Activated naive CD8-positive, alpha-beta T cell treated with anti-CD3 and anti-CD28 coated beads for 36 hours (primary cell): ENCODE measurements around the gene ADPRH. TPM values are rescaled to one million over a fixed set of nuclear protein-coding genes. Genes with fewer than 3 reads are reported as not detected.
"Not testable (repeated sequence)": the region's sequence is repeated elsewhere in the genome, so short reads cannot be mapped to it uniquely, and the experiment has no call there.

ENCODE experiments used
- DNase-seq: peaks from one replicate; pipeline ENCODE4 v3.0.0; 2021
- H3K27ac Mint-ChIP-seq: one replicate; pipeline ENCODE4 v1.8.0; 2022; ENCODE audit warnings: mild to moderate bottlenecking, moderate library complexity, mixed read lengths
- H3K27me3 Mint-ChIP-seq: one replicate; pipeline ENCODE4 v1.8.0; 2022; ENCODE audit warnings: mild to moderate bottlenecking, mixed read lengths
- H3K36me3 Mint-ChIP-seq: one replicate; pipeline ENCODE4 v1.8.0; 2021; ENCODE audit warnings: mild to moderate bottlenecking, mixed read lengths
- H3K4me1 Mint-ChIP-seq: one replicate; pipeline ENCODE4 v1.8.0; 2021; ENCODE audit warnings: mixed read lengths
- H3K4me3 Mint-ChIP-seq: one replicate; pipeline ENCODE4 v1.8.0; 2022; ENCODE audit warnings: mild to moderate bottlenecking, moderate library complexity, mixed read lengths
- H3K9me3 Mint-ChIP-seq: one replicate; pipeline ENCODE4 v1.8.0; 2022; ENCODE audit warnings: mixed read lengths
- total RNA-seq, 2 experiments: library from RNA; stranded (reverse); gene quantifications; one replicate each; pipeline ENCODE4 v1.2.3, GENCODE V29; 2021

ADPRH gene
- total RNA-seq, 2 experiments from 2014 or later, result 5.8 to 6.0 TPM

- peaks cover 1% of the 10 kb centered on the region for H3K36me3 Mint-ChIP-seq
- H3K4me3 Mint-ChIP-seq, result peak overlapping the region; percentile 93
- peaks cover 16% of the 10 kb centered on the region for H3K4me1 Mint-ChIP-seq
- no peaks in the 10 kb centered on the region for H3K9me3 Mint-ChIP-seq
- H3K27ac Mint-ChIP-seq, result peak overlapping the region; percentile 90
- peaks cover 7% of the 10 kb centered on the region for H3K27me3 Mint-ChIP-seq
- DNase-seq, result no peak
Measured at GRCh38 chr3:119580067-119580760, 922 bp downstream of the ADPRH start.

- Mint-ChIP-seq H3K4me1 (peaks cover 21% of the 10 kb centered on the region), H3K36me3 (peaks cover 1% of the 10 kb centered on the region), H3K27me3 (peaks cover 7% of the 10 kb centered on the region), H3K4me3 (no peak overlapping the region), H3K9me3 (no peaks in the 10 kb centered on the region), H3K27ac (no peak overlapping the region)
- DNase-seq, result no peak
Measured at GRCh38 chr3:119582178-119582577, 2.9 kb downstream of the ADPRH start.

DNA sequence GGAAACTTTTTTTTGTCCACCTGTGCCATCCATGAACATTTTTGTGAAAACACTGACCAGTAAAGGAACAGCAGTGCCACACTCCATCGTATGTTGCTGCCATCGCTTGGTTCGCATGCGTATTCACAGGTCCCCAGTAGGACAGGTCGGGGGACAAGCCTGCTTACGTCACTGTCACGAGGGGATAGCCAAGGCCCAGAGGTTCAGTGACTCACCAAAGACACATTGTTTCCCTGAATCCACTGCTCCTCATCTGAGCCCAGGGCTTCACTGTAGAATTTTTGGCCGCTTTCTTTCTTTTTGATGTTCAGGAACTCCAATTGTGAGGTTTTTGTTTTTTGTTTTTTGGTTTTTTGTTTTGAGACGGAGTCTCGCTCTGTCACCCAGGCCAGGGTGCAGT, 5.9 kb downstream of the ADPRH start:
- Mint-ChIP-seq H3K9me3 (peaks cover 6% of the 10 kb centered on the region), H3K36me3 (peaks cover 12% of the 10 kb centered on the region), H3K27me3 (peaks cover 7% of the 10 kb centered on the region), H3K4me1 (peaks cover 31% of the 10 kb centered on the region), H3K4me3 (no peak overlapping the region), H3K27ac (no peak overlapping the region)
- DNase-seq, result no peak

- Mint-ChIP-seq H3K27ac (no peak overlapping the region), H3K4me1 (peaks cover 30% of the 10 kb centered on the region), H3K4me3 (no peak overlapping the region), H3K27me3 (peaks cover 4% of the 10 kb centered on the region), H3K36me3 (peaks cover 12% of the 10 kb centered on the region), H3K9me3 (peaks cover 10% of the 10 kb centered on the region)
- no peak for DNase-seq
Measured at GRCh38 chr3:119585856-119586570, 6.7 kb downstream of the ADPRH start.

- peaks cover 10% of the 10 kb centered on the region for H3K9me3 Mint-ChIP-seq
- peaks cover 4% of the 10 kb centered on the region for H3K27me3 Mint-ChIP-seq
- H3K27ac Mint-ChIP-seq, result peak overlapping the region; percentile 57
- peaks cover 12% of the 10 kb centered on the region for H3K36me3 Mint-ChIP-seq
- peaks cover 30% of the 10 kb centered on the region for H3K4me1 Mint-ChIP-seq
- no peak for DNase-seq
- H3K4me3 Mint-ChIP-seq, result no peak overlapping the region
Measured at GRCh38 chr3:119586733-119587172, 7.5 kb downstream of the ADPRH start.

DNA sequence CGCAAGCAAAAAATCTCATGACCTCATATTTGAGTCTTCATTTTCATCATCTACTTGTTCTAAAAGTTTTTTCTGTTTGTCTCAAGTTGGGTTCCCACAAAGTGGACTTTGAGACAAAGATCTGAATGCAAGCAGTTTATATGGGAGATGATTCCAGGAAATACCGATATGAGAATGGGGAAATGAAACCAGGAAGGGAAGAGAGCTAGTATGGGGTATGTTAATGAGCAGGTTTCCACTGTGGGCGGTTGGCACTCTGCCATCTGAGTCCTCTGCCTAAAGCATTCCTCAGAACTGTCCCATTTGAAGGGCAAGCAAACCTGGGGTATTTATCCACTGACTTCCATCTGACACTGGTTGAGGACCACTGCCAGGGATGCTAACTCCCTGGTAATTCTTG, 8.8 kb downstream of the ADPRH start:
- Mint-ChIP-seq H3K36me3 (peaks cover 10% of the 10 kb centered on the region), H3K27me3 (peaks cover 8% of the 10 kb centered on the region), H3K27ac (peak overlapping the region; percentile 62), H3K4me1 (peaks cover 24% of the 10 kb centered on the region), H3K9me3 (peaks cover 10% of the 10 kb centered on the region), H3K4me3 (no peak overlapping the region)
- DNase-seq, result peak; percentile 41

DNA sequence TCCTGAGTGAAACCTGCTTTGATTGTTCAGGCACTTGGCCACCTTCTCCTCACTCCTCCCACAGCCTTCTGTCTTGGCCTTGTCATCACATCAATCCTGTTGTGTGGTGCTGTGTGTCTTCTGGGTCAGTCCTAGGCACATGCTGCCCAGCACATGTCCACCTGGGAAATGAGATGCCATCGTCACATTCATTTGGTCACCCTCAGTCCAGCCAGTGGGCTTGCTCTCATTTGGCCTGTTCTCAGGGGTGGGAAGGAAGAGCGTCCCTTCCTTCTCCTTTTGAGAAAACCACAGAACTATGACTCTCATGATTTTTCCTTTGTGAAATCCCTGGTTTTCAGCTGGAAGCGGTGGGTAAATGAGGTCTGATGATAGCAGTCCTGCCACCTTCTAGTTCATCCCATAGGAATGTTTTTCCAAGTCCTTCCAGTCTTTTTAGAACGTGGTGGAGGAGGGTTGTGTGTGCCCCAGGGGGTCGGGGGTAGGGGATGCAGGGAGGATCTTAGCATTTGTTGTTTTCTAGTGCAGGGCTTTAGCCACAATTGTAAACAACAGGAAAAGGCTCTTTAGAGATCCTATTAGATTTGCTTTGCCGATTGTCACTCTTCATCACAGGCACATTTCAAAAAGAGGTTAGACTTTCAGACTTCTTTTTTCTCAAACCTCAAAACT, 9.9 kb downstream of the ADPRH start:
- Mint-ChIP-seq H3K36me3 (peaks cover 10% of the 10 kb centered on the region), H3K4me3 (no peak overlapping the region), H3K27ac (no peak overlapping the region), H3K27me3 (peaks cover 14% of the 10 kb centered on the region), H3K4me1 (peaks cover 24% of the 10 kb centered on the region), H3K9me3 (peaks cover 10% of the 10 kb centered on the region)
- no peak for DNase-seq

DNA sequence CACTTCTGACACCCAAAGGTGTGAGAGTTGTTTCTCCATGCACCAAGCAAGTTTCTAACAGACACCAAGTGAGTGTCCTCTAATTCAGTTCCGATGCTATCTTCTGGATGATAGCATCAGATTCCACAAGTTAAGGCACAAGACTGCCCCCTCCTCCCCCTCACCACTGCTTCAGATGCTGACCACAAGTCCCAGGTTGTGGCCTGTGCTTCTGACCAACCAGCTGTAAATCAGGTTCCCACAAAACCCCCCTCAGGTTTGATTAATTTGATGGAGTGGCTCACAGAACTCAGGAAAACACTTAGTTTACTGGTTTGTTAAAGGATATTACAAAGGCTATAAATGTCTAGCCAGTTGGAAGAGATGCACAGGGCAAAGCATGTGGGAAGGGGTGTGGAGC, 11.4 kb downstream of the ADPRH start:
- peaks cover 10% of the 10 kb centered on the region for H3K36me3 Mint-ChIP-seq
- H3K4me1 Mint-ChIP-seq, result peaks cover 24% of the 10 kb centered on the region
- H3K27ac Mint-ChIP-seq, result no peak overlapping the region
- H3K4me3 Mint-ChIP-seq, result no peak overlapping the region
- H3K9me3 Mint-ChIP-seq, result peaks cover 10% of the 10 kb centered on the region
- H3K27me3 Mint-ChIP-seq, result peaks cover 15% of the 10 kb centered on the region
- no peak for DNase-seq

GRCh38 chr3:119592861-119593260, 13.6 kb downstream of the ADPRH start:
- no peak for DNase-seq
- H3K36me3 Mint-ChIP-seq, result peaks cover 9% of the 10 kb centered on the region

DNA sequence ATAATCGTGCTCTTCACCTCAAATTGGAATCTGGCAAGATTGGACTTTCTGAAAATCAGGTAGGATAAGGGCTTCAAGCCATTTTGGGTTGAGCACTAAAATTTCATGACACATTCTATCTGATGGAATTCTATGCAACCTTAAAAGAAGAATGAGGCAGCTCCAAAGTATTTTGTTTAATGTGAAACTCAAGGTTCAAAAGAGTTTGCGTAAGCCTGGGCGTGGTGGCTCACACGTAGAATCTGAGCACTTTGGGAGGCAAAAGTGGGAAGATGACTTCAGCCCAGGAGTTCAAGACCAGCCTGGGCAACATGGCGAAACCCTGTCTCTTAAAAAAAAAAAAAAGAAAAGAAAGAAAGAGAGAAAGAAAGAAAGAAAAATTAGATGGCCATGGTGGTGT, 14.8 kb downstream of the ADPRH start:
- H3K27ac Mint-ChIP-seq, result no peak overlapping the region
- DNase-seq, result no peak
- H3K36me3 Mint-ChIP-seq, result peaks cover 6% of the 10 kb centered on the region

More at GRCh38 chr3:119592861-119593260, 13.6 kb downstream of the ADPRH start:
- Mint-ChIP-seq H3K27ac (no peak overlapping the region), H3K4me1 (peaks cover 19% of the 10 kb centered on the region), H3K4me3 (no peak overlapping the region), H3K9me3 (peaks cover 10% of the 10 kb centered on the region), H3K27me3 (peaks cover 15% of the 10 kb centered on the region)

GRCh38 chr3:119594929-119595328, 15.6 kb downstream of the ADPRH start:
- H3K9me3 Mint-ChIP-seq, H3K27ac Mint-ChIP-seq, DNase-seq, H3K4me3 Mint-ChIP-seq, H3K36me3 Mint-ChIP-seq: not testable (repeated sequence)
- Mint-ChIP-seq H3K4me1 (peaks cover 14% of the 10 kb centered on the region), H3K27me3 (peaks cover 15% of the 10 kb centered on the region)

More for the DNA sequence above, 14.8 kb downstream of the ADPRH start:
- H3K4me1 Mint-ChIP-seq, result peaks cover 12% of the 10 kb centered on the region
- H3K9me3 Mint-ChIP-seq, result peaks cover 7% of the 10 kb centered on the region
- H3K4me3 Mint-ChIP-seq, result no peak overlapping the region
- peaks cover 15% of the 10 kb centered on the region for H3K27me3 Mint-ChIP-seq

- no peak overlapping the region for H3K4me3 Mint-ChIP-seq
Measured at GRCh38 chr3:119595639-119596334, 16.5 kb downstream of the ADPRH start.

DNA sequence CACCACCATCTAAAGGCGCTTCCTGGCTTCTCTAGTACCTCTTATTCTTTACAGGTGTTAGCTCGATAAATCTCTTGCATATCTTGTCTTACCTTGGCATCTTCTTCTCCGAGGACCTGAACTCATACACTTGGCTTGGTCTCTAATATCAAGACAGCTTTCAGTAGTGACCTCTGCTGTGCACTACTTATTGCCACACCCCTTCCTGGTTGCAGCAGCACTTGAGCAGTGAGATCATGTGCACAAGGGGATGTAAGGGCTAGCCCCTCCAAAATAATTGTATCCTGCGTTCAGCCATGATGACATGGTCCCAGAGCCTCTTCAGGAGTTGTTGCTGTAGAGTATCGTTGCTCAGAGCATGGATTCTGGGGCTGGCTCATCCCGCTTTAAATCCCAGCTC, 17.1 kb downstream of the ADPRH start:
- DNase-seq, result no peak
- peaks cover 11% of the 10 kb centered on the region for H3K27me3 Mint-ChIP-seq
- H3K36me3 Mint-ChIP-seq, result no peaks in the 10 kb centered on the region
- no peak overlapping the region for H3K4me3 Mint-ChIP-seq
- H3K4me1 Mint-ChIP-seq, result peaks cover 23% of the 10 kb centered on the region
- H3K9me3 Mint-ChIP-seq, result no peaks in the 10 kb centered on the region
- H3K27ac Mint-ChIP-seq, result no peak overlapping the region

More at GRCh38 chr3:119595639-119596334, 16.5 kb downstream of the ADPRH start:
- Mint-ChIP-seq H3K27me3 (peaks cover 11% of the 10 kb centered on the region), H3K4me1 (peaks cover 17% of the 10 kb centered on the region), H3K9me3 (peaks cover under 1% of the 10 kb centered on the region), H3K36me3 (no peaks in the 10 kb centered on the region), H3K27ac (no peak overlapping the region)
- no peak for DNase-seq

DNA sequence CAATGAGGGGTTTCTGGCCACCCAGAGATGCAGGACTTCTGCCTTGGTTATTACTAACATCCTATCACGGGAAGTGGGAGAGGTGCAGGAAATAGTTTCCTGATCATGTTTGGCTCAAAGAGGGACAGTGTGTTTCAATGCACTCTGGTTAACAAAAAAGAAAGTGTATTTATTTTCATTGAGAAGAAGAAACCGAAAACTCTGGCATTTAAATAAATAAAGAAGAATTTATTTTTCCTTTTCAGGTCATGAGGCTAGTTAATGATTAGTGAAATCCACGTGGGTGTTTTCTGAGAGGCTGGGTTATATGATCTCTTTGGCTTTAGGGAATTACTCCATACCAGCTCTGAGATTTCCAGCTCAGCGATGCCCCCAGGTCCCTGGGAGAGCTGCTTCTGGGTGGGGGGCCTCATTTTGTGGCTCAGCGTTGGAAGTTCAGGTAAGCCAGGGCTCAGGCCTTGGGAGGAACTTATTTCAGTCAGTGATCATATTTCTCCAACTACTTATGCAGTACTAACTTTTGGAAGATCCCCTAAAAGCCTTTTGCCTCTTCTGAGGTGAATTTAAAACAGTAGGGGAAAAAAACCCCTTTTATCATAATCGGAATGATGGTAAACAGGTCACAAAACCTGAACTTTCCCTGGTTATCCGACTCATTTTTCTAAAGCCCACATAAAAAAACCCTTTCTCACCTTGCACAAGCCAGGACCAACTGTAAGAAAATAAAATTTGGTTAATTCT, 18.4 kb downstream of the ADPRH start, which contains the start of gene PLA1A:
PLA1A (plus strand) TSS at position 338 of the 741 bp plus-strand sequence; CDS start at position 367, 29 bp downstream.
- no peak for DNase-seq
- Mint-ChIP-seq H3K4me1 (peaks cover 24% of the 10 kb centered on the region), H3K27me3 (peaks cover 11% of the 10 kb centered on the region), H3K9me3 (no peaks in the 10 kb centered on the region), H3K27ac (no peak within 1 kb of the TSS), H3K4me3 (no peak within 1 kb of the TSS), H3K36me3 (no peaks in the 10 kb centered on the region)
